GM19035 (cell line): ENCODE results near the gene PADI6.

Experiments
- ATAC-seq: cut with Tn5 transposase; IDR thresholded peaks from one replicate; pipeline ENCODE4 v1.9.1; 2021; ENCODE audit not compliant: unreplicated experiment

PADI6 gene

DNA sequence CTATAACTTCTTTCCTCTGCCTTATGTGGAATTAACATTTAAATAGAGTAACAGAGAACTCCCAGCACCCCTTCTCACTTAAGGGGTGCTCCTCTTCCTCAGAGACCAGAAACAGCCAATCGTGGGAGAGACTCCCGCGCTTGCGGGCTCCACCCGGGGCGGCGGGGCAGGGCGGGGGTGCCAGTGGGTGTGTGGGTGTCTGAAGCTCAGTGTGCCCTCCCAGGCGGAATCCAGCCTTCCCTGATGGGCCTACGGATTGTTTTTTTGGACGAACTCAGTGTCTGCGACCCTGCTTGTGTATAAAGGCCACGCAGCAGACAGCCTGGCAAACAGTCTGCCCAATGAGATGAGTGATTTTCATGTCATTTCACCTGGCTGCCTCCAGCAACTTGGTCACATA lies 61.3 kb downstream of the PADI6 start:
- no peak for ATAC-seq

- ATAC-seq = no peak
Measured at GRCh38 chr1:17434016-17434415, 62.0 kb downstream of the PADI6 start.

DNA sequence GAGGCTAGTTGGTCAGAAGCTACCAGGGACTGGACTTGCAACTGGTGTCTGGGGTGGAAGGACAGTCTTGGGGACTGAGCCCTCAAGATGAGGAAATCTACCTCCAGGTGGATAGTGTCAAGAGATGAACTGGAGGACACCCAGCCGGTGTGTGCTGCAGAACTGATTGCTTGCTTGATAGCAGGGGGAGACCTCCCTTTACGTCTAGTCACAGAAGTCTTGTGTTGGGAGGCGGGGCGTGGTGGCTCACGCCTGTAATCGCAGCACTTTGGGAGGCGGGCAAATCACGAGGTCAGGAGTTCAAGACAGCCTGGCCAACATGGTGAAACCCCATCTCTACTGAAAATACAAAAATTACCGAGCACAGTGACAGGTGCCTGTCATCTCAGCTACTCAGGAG lies 62.6 kb downstream of the PADI6 start:
- no peak for ATAC-seq

- ATAC-seq = no peak
Measured at GRCh38 chr1:17436380-17437174, 64.6 kb downstream of the PADI6 start.

GRCh38 chr1:17437260-17437579 lies 65.2 kb downstream of the PADI6 start:
- no peak for ATAC-seq

DNA sequence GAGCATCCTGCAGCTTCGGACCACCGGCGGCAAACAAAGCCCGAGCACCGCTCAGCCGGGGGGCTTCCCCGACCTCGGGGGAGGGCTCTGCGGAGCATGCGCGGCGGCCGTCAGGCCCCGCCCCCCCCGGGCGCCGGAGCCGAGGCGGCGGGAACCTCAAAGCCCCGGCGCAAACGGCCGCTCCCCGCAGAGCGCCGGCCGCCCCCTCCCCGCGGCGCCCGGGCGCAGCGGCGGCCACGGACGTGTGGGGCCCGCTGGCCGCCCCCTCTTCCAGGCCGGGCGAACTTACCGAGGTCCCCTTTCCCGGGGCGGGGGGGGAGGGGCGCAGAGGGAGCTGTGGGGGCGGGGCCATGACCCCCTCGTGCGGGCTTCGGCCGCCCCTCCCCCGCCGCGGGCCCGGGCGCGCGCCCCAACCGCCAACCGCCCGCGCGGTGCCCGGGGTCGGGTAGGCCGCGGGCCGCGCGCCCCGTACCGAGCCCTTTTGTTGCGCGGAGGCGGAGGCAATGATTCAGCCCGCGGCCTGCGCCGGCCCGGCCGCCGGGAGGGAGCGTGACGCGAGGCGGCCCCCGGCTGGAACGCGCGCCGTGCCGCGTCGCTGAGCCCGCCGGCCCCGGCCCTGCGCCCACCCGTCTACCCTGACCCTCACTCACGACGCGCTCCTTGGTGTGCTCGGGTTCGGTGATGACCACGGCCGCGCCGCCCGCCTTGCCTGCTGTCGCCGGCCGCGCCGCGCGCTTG lies 65.8 kb downstream of the PADI6 start:
- ATAC-seq = peak; percentile 31

DNA sequence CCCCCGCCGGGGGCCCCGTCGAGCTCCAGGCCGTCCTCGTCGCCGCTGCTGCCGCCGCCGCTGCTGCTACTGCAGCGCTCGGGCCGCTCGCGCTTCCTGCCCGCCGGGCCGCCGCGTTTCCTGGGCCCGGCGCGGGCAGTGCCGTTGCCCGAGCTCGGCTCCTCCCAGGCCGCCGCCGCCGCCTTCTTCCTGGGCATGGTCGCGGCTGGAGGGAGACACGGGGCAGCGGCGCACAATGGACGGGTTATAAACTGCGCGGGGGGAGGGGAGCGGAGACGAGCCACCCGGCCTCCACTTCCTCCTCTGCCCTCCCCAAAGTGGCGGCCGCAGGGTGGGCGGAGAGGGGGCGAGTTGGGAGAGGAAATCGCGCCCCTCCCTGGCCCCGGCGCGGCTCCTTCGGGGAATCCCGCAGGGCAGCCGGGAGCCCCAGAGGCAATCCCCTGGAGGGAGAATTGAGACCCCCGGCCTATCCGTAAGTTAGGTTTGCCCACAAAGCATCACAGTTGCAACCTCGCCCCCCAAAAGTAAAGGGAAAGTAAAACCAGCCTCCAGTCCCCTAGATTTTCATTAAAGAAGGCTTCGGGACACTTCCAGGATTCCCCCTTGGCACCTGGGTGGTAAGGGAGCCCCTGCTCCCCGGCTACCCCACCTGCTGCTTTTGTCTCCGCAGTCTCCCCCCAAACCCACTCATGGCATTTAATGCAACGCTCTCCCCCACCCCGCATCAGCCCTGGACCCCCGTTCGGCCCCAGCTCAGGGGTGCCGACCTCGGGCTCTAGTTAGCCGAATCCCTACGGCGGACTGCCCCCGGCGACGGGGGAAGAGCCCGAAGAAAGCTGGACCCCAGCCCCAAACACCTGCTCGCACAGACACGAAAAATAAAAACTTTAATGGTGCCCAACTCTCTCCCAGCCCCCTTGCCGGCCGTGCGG lies 66.6 kb downstream of the PADI6 start:
- peak; percentile 44 for ATAC-seq

- peak; percentile 34 for ATAC-seq
Measured at GRCh38 chr1:17439250-17440073, 67.5 kb downstream of the PADI6 start, which contains the start of gene RCC2. Gene RCC2 (minus strand): TSS chr1:17439677. CDS start chr1:17438514, 1,163 bp downstream.

- ATAC-seq = no peak
Measured at GRCh38 chr1:17440074-17440826, 68.3 kb downstream of the PADI6 start.

- no peak for ATAC-seq
Measured at GRCh38 chr1:17440827-17441168, 68.8 kb downstream of the PADI6 start.

DNA sequence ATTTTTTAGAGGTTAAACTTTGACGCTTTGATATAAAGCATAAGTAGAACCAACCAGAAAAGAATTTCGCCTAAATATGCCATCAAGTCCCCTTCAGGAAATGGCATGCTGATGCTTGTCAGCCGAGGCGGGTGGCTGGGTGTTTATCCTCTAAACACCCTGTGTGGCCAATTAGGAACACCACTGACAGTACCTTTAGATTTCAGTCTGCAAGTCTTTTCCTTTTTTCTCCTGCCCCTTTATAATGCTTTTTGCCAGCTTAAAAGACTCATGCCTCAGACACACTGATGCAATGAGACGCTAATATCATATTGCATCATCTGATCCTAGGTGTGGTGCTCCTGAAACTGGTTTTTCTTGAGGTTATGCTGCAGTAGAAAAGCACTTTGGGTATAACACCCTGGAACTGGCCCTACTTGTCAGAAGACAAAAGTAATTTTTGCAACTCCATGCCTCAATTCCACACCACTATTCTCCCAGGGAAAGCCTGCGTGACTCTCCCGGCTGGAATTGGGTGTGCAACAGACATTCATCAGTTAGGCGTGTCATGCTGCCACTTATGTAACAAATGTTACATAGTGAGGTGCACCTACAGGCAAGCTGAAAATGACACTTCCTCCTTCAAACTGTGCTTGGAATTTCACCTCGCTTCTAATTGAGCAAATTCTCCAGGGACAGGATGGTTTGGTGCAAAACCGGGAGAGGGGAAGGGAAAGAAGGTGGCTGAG lies 69.4 kb downstream of the PADI6 start:
- ATAC-seq = no peak

- ATAC-seq = no peak
Measured at GRCh38 chr1:17441993-17442357, 70.0 kb downstream of the PADI6 start.

DNA sequence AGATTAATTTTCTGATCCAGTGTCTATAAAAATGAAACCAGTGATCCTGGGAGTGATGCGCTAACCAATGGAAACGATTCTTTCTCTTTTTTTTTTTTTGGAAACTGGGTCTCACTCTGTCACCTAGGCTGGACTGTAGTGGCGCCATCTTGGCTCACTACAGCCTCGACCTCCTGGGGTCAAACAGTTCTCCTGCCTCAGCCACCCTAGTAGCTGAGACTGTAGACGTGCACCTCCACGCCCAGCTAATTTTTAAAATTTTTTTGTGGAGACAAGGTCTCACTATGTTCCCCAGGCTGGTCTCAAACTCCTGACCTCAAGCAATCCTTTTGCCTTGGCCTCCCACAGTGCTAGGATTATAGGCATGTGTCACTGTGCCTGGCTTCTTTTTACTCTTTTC lies 70.8 kb downstream of the PADI6 start:
- no peak for ATAC-seq

DNA sequence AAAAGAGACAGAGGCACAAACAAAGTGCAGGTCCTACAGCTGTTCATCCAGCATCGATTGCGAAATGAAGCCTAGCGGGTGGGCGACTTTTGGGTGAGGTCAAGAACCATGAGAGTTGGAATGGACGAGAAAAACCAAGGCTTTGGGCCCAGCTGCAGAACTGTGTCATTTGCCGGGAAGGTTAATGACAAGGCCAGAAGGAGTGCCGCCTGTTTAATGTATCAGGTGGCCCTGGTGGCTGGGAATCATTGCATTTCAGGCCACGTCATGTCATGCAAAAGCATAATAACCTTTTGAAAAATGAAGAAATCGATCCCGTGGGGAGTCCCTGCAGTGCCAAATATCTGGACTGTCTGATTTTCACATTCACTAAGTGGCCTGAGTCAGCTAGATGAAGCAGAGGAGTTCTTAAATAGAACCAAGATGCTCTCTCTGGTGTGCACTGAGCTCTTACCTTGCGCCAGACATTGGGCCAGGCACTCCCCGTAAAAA lies 75.6 kb downstream of the PADI6 start:
- no peak for ATAC-seq
